Epidermal melanocyte (primary cell): ENCODE results near the gene SYNGAP1.
A peak's percentile ranks its signal among the peaks of the same experiment; 100 is the strongest.

Experiments
- DNase-seq: peaks from one replicate; pipeline ENCODE4 v3.0.0; 2011; ENCODE audit warnings: low spot score; ENCODE audit not compliant: insufficient read length

Gene SYNGAP1

DNA sequence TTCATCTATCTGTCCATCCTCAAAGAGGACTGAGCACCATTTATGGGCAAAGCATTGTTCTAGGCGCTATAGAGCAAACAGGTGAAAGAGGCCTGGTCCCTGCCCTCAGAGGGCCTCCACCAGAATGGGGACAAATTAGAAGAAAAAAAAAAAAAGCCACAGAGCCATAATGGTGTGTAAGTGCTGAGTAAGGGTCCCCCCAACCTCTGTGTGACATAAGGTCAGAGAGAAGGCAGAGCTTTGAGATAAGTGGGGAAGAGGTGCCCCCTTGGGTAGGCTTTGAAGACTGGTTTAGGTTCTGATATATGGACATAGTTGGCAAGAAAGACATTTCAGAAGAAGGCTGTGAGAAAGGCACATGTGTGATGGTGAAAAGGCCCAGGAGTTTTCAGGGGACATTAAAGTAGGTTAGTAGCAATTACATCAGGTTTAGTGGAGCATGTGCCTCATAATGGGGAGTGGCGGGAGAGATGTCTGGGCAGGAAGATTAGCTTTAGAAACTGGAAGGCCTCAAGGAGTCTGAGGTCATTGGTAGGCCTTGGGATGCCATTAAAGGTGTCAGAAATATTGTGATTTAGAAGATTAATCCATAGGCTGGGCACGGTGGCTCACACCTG, 19.2 kb downstream of the SYNGAP1 start:
- DNase-seq, result no peak

DNA sequence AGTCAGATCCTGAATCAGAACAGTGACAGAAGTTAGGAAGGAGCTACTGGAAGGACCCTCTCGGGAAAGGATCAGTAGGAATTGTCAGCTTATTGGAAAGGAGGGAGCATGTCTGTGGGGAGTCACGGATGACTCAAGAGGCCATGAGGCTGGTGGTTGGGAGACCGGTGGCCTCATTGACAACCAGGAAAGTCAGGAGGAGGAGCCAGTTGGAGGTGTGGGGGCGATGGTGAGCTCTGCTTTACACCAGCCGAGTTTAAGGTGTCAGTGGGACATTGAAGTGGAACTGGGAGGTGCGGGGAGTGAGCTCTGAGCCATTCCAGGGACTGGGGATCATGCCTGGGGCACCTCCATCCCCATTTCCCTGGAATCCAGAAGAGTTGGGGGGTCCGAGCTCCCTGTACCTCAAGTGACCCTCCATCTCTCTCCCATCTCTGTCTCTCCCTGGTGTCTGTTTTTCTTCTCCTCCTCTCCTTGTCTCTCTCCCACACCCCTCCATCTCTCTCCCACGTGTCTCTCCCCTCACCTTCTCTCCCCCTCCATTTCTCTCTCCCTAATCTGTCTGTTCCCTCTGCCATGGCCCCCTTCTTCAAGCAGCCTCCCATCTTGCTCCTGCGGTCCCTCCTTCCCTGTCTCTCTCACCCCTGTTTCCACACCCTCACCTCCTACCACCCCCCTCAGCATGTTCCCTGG, 20.2 kb downstream of the SYNGAP1 start:
- DNase-seq, result no peak

DNA sequence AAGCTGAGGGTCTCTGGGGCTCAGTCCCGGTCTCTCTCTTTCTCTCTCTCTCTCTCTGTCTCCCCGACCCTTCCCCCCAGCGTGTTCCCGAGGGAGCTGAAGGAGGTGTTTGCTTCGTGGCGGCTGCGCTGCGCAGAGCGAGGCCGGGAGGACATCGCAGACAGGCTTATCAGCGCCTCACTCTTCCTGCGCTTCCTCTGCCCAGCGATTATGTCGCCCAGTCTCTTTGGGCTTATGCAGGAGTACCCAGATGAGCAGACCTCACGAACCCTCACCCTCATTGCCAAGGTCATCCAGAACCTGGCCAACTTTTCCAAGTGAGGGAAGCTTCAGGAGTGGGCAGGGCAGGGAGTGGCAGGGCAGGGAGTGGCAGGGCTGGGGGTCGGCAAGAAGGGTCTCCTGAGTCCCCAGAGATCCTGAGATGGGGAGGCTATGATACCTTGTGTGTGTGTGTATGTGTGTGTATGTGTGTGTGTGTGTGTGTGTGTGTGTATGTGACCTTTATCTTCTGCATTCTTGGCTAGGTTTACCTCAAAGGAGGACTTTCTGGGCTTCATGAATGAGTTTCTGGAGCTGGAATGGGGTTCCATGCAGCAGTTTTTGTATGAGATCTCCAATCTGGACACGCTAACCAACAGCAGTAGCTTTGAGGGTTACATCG, 20.9 kb downstream of the SYNGAP1 start:
- DNase-seq, result no peak

DNA sequence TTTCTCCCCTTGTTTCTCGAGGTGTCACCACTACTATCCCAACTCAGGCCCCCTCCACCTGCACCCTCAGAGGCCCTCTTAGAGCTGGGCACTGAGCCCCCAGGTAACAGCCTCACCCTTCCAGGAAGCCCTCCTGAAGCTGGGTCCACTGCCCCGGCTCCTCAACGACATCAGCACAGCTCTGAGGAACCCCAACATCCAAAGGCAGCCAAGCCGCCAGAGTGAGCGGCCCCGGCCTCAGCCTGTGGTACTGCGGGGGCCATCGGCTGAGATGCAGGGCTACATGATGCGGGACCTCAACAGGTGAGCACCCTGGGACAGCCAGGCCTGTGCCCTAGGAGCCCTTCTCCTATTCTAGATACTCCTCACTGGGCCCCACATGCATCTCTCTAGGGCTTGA, 21.6 kb downstream of the SYNGAP1 start:
- no peak for DNase-seq

DNA sequence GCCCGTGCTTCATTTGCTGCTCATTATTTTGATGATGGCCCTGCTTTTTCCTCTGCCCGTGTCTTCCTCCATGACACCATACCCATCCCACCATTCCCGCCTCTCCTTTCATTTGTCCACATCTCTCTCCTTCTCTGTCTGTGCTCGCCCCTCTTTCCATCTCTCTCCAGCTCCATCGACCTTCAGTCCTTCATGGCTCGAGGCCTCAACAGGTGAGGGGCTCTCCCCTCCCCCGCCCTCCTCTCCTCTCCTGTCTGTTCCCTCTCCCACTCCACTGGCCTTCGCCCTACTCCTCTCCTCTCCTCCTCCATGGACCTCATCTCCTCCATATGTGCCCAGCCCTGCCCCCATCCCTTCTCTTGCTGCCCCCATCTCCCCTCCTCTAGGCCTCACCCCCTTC, 22.4 kb downstream of the SYNGAP1 start:
- DNase-seq, result no peak

DNA sequence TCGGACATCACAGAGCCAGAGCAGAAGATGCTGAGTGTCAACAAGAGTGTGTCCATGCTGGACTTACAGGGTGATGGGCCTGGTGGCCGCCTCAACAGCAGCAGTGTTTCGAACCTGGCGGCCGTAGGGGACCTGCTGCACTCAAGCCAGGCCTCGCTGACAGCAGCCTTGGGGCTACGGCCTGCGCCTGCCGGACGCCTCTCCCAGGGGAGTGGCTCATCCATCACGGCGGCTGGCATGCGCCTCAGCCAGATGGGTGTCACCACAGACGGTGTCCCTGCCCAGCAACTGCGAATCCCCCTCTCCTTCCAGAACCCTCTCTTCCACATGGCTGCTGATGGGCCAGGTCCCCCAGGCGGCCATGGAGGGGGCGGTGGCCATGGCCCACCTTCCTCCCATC, 23.2 kb downstream of the SYNGAP1 start:
- no peak for DNase-seq

DNA sequence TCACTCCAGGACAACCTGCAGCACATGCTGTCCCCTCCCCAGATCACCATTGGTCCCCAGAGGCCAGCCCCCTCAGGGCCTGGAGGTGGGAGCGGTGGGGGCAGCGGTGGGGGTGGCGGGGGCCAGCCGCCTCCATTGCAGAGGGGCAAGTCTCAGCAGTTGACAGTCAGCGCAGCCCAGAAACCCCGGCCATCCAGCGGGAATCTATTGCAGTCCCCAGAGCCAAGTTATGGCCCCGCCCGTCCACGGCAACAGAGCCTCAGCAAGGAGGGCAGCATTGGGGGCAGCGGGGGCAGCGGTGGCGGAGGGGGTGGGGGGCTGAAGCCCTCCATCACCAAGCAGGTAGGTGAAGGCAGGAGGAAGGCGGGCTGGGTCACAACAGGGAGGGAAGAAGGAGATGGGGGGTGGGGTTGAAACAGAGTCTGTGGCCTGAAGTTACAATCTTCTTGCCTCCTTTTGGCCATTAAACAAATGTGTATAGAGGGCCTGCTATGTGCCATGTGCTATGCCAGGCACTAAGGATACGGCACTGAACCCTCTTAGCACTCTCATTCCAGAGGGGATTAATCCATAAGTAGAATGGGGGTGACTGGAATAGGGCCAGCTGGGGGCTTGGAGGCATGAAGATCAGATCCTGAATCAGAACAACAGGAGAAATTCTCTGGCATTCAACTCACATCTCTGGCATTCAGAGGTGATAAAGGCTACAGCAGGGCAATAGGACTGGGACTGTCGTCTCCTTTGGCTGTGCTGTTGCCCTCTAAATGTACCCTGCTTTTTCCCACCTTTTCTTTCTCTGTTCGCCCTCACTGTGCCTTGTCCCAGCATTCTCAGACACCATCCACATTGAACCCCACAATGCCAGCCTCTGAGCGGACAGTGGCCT, 24.0 kb downstream of the SYNGAP1 start:
- no peak for DNase-seq

DNA sequence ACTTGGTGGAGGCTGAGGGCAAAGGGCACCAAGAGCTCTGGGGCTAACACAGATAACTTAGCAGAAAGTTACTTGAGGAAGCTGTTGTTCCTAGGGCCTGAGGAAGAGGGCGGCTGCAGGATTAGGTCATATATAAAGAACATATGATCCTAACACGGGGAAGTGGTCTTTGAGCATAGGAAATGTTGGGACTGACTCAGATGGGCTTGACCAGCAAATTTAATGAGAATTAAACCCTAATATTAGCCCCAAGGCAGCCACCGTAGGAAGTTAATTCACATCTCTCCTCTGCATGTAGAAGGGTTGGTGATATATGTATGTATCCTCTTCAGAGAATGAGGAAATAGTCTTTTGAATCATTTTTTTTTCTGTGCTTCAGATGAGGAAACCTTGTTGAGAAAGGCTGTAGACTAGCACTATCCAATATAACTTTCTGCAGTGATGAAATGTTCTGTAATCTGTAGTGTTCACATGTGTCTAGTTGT, 25.3 kb downstream of the SYNGAP1 start:
- DNase-seq, result no peak

DNA sequence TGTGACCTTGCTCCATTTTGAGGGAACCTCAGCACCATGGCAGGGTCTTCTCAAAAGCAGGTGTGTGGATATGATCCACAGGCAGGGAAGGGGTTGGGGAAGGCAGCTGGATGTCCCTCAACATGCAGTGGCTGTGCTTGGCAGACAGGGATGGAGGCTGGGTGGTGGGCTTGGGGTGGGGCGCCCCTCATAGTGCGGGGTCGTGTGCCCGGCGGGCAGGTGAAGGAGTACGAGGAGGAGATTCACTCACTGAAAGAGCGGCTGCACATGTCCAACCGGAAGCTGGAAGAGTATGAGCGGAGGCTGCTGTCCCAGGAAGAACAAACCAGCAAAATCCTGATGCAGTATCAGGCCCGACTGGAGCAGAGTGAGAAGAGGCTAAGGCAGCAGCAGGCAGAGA, 26.5 kb downstream of the SYNGAP1 start:
- no peak for DNase-seq

DNA sequence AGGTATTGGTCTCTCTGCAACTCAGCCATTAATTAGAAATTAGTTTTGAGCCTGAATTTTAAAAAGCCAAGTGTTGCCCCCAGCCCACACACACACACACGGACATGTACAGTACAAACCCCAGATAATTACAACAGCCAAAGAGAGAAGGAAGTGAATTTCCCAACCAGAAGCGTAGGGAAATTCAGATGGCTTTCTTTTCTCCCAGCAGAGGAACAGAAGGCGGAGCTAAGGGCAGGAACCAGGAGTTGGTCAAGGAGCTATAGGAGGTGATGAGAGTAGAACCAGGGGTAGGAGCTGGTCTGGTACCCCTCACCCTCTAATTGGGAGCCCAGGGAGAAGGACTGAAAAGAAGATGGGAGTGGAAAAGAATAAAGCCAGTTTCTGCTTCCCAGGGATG, 30.6 kb downstream of the SYNGAP1 start:
- no peak for DNase-seq

DNA sequence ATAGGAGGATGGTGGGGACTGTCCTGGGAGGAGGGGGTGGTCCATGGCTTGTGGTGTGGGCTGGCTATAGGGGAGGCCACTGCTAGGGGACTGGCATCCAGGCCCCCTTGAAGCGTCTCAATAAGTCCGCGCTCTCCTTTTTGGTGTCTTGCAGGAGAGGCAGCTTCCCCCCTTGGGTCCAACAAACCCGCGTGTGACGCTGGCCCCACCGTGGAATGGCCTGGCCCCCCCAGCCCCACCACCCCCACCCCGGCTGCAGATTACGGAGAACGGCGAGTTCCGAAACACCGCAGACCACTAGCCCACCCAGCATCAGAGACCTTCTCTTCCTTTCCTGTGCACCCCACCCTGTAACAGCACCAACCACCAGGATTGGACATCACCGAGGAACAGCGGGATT, 31.7 kb downstream of the SYNGAP1 start:
- no peak for DNase-seq

DNA sequence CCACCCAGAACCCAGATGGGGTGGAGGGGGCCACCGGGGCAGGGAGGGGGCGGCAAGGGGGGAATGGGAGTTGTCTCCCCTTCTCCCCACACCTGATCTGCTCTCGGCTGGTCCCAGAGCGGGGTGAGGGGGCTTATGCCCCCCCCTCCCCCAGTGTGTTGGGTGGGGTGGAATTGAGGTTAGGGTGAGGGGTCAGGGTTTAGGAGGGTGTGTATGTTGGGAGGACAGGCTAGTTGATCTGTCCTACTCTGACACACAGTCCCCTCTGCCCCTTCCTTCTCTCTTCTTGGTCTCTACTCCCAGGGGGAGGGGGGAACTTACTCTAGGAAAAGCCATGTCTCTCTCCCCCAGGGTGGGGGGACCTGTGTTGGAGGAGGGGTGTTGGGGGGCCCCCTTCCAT, 32.6 kb downstream of the SYNGAP1 start:
- DNase-seq, result no peak

DNA sequence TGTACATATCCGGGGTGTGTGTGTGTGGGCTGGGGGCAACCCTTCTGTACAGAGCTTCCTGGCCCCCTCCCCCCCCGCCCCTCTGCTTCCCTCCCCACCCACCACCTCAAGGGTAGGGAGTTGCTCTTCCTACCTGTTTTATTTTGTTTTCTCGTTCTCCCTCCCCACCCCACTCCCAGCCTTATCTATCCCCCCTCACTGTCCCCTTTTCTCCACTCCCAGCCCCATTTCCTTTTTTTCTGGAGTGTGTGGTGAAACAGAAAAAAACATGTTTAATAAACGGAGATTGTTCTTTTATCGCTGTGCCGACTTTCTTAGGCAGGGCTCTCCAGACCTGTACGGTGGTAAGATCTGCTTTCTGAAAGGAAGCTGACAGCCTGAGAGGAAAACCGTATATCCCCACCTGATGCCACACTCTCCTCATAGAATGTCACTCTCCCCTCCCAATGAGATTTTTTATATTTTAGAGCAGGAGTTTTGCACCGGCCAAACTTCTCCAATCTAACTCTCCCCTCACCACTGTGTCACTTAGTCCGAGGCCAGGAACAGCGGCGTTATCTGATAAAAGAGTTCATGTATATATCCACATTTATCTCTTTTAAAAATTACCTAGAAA, 33.6 kb downstream of the SYNGAP1 start:
- peak; percentile 23 for DNase-seq

DNA sequence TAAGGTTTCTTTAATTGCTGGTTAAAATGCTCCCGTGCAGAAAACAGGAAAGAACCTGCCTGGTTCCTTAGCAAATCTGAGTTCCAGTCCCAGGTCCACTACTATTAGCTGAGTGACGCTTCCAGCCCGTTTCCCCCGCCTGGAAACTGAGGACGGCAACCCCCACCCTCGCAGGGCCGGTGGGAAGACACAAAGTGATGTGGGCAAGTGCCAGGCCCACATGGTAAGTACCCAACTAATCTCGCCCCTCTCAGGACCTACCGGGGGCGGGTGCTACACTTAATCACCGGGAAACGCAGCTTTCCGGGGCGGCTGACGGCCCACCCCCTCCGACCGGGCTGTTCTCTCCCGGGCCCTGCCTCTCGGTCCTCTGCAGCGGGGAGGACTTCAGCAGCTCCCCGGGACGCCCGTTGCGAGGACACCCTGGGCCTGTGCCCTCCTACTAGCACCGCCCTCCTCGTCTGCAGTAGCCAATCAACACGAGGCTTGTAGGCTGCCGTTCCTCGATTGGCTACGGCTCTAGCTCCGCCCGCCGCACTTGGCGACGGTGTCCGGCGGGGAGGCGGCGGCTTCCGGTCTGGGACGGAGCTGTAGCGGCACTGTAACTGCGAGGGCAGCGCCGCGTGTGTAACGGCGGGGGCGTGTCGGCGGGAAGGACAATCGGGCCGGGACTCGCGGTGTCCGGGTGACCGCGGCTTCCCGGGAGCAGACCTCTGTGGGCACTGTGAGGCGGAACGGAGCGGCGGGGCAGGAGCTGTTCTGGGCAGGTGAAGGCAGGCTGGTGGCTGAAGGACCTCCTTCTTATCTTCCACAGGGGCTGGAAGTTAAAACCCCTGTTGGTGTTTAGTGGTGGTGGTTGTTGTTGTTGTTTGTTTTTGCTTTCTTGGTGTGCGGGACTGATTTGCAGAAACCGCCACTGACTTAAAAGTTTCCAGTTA, 34.4 kb downstream of the SYNGAP1 start, which contains the start of gene ZBTB9:
Gene ZBTB9 (plus strand): TSS at position 568 of the 938 bp plus-strand sequence. CDS start 525 bp downstream, outside the sequence.
- DNase-seq, result peak; percentile 100

DNA sequence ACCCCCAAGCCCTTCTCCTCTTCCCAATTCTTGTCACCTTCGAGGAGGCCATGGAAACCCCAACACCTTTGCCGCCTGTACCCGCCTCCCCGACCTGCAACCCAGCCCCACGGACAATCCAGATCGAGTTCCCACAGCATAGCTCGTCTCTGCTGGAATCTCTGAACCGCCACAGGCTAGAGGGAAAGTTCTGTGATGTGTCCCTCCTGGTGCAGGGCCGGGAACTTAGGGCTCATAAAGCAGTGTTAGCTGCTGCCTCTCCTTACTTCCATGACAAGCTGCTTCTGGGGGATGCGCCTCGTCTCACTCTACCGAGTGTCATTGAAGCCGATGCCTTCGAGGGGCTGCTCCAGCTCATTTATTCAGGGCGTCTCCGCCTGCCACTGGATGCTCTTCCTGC, 35.2 kb downstream of the SYNGAP1 start:
- no peak for DNase-seq

DNA sequence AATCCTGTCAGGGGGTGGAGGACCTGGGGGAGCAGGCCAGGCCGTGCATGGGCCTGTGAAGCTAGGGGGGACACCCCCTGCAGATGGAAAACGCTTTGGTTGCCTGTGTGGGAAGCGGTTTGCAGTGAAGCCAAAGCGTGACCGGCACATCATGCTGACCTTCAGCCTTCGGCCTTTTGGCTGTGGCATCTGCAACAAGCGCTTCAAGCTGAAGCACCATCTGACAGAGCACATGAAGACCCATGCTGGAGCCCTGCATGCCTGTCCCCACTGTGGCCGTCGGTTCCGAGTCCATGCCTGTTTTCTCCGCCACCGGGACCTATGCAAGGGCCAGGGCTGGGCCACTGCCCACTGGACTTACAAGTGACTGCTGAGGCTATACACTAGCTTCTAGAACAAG, 36.3 kb downstream of the SYNGAP1 start:
- DNase-seq, result no peak

DNA sequence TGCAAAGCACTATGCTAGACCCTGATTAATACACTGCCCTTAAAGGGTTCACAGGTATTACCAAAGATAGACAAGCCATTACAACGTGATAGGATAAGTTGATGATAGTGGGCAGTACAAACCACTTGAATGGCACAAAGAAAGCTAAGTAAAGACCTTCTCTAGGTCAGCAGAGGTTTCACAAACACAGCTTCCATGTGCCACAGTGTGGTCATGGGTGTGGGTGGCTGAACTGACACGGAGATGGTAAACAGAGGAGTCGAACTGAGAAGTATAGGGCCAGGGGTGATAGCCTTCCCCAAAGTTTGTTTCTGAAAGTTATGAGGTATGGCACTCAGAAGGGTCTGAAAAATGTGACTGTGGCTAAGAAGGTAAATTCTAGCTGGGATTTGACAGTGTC, 38.8 kb downstream of the SYNGAP1 start:
- DNase-seq, result no peak

DNA sequence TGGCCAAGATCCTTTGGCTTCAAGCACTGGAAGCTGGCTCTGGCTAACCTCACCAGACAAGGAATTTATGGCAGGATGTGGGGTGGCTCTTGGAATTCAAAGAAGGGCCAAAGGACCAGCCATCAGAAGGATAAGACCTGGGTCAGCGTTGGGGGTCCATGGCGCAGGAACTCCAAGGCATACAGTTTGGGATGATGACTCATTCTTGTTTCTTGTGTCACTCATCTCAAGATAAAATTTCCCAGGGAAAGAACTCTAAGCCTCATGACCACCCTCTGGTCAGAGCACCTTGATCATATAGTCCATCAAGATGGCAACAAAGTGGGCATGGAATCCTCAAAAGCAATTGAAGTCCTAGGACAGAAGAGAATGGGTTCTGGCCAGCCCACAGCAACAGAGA, 39.4 kb downstream of the SYNGAP1 start:
- no peak for DNase-seq

DNA sequence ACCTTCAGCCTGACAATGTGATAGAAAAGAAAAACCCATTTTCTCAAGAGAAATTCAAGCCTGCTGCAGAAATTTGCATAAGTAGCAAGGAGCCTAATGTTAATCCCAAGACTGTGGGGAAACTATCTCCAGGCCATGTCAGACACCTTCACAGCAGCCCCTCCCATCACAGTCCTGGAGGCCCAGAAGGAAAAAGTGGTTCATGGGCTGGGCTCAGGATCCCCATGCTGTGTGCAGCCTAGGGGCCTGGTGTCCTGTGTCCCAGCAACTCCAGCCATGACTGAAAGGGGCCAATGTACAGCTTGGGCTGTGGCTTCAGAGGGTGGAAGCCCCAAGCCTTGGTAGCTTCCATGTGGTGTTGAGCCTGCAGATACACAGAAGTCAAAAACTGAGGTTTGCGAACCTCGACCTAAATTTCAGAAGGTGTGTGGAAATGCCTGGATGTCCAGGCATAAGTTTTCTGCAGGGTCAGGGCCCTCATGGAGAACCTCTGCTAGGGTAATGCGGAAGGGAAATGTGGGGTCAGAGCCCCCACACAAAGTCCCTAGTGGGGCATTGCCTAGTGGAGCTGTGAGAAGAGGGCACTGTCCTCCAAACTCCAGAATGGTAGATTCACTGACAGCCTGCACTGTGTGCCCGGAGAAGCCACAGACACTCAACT, 46.3 kb downstream of the SYNGAP1 start:
- no peak for DNase-seq

DNA sequence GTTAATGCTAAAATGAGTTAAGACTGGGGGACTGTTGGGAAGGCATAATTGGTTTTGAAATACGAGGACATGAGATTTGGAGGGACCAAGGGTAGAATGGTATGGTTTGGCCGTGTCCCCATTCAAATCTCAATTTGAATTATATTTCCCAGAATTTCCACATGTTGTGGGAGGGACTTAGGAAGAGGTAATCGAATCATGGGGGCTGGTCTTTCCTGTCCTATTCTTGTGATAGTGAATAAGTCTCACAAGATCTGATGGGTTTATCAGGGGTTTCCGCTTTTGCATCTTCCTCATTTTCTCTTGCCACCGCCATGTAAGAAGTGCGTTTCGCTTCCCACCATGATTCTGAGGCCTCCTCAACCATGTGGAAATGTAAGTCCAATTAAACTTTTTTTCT, 47.2 kb downstream of the SYNGAP1 start:
- DNase-seq, result no peak
